ENCODE measurements around the gene D2HGDH. TPM values are rescaled to one million over a fixed set of nuclear protein-coding genes. Genes with fewer than 3 reads are reported as not detected.

Gene D2HGDH
- total and polyA plus RNA-seq, 10 of the 15 experiments (the other 5 are each of a cell fraction or from before 2014, with no cell fraction given): 0.52 to 32.1 (median 11.0) TPM

DNA sequence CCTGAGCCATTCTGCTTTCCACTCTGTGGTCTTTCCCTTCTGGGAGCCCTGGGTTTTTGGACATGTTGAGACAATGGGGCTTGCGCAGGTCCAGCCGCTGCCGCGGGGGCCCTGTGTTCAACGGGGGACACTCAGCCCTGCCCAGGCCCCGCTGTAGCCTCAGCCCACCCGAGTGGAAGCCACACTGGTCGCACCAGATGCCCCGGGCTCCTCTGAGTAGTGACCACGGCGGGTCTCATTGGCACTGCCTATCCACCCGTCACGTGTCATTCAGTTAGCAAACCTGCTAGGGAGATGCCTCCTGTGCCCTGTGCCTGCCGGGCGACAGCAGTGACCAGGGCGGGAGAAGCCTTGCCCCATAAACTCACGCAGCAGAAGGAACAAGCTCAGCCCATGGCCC is 19.1 kb downstream of the D2HGDH start (continued):
- TF ChIP-seq, protein P1, sequence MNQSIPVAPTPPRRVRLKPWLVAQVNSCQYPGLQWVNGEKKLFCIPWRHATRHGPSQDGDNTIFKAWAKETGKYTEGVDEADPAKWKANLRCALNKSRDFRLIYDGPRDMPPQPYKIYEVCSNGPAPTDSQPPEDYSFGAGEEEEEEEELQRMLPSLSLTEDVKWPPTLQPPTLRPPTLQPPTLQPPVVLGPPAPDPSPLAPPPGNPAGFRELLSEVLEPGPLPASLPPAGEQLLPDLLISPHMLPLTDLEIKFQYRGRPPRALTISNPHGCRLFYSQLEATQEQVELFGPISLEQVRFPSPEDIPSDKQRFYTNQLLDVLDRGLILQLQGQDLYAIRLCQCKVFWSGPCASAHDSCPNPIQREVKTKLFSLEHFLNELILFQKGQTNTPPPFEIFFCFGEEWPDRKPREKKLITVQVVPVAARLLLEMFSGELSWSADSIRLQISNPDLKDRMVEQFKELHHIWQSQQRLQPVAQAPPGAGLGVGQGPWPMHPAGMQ (IDR thresholded peaks at IDR 0.05; ENCODE audit: borderline replicate concordance): no peak
- TF ChIP-seq, protein P2, sequence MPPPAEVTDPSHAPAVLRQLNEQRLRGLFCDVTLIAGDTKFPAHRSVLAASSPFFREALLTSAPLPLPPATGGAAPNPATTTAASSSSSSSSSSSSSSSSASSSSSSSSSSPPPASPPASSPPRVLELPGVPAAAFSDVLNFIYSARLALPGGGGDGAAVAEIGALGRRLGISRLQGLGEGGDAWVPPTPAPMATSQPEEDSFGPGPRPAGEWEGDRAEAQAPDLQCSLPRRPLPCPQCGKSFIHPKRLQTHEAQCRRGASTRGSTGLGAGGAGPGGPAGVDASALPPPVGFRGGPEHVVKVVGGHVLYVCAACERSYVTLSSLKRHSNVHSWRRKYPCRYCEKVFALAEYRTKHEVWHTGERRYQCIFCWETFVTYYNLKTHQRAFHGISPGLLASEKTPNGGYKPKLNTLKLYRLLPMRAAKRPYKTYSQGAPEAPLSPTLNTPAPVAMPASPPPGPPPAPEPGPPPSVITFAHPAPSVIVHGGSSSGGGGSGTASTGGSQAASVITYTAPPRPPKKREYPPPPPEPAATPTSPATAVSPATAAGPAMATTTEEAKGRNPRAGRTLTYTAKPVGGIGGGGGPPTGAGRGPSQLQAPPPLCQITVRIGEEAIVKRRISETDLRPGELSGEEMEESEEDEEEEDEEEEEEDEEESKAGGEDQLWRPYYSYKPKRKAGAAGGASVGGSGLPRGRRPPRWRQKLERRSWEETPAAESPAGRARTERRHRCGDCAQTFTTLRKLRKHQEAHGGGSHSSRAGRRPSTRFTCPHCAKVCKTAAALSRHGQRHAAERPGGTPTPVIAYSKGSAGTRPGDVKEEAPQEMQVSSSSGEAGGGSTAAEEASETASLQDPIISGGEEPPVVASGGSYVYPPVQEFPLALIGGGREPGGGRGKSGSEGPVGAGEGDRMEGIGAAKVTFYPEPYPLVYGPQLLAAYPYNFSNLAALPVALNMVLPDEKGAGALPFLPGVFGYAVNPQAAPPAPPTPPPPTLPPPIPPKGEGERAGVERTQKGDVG (CRISPR knock-in tag; IDR thresholded peaks at IDR 0.05): no peak
- TF ChIP-seq POLR2A (IDR thresholded peaks at IDR 0.05; ENCODE audit: low read depth, low read length) (no peak), ZNF207 (IDR thresholded peaks at IDR 0.05; ENCODE audit: borderline replicate concordance) (no peak), JUNB (IDR thresholded peaks at IDR 0.05) (no peak), DPF2 (IDR thresholded peaks at IDR 0.05) (no peak), BRCA1 (IDR thresholded peaks at IDR 0.05; ENCODE audit: low read depth, low read length) (no peak), RAD21 (IDR thresholded peaks at IDR 0.05; ENCODE audit: insufficient read depth, low read depth, low read length) (no peak), HCFC1 (IDR thresholded peaks at IDR 0.05; ENCODE audit: low read length) (no peak)
- TF ChIP-seq, protein P3, sequence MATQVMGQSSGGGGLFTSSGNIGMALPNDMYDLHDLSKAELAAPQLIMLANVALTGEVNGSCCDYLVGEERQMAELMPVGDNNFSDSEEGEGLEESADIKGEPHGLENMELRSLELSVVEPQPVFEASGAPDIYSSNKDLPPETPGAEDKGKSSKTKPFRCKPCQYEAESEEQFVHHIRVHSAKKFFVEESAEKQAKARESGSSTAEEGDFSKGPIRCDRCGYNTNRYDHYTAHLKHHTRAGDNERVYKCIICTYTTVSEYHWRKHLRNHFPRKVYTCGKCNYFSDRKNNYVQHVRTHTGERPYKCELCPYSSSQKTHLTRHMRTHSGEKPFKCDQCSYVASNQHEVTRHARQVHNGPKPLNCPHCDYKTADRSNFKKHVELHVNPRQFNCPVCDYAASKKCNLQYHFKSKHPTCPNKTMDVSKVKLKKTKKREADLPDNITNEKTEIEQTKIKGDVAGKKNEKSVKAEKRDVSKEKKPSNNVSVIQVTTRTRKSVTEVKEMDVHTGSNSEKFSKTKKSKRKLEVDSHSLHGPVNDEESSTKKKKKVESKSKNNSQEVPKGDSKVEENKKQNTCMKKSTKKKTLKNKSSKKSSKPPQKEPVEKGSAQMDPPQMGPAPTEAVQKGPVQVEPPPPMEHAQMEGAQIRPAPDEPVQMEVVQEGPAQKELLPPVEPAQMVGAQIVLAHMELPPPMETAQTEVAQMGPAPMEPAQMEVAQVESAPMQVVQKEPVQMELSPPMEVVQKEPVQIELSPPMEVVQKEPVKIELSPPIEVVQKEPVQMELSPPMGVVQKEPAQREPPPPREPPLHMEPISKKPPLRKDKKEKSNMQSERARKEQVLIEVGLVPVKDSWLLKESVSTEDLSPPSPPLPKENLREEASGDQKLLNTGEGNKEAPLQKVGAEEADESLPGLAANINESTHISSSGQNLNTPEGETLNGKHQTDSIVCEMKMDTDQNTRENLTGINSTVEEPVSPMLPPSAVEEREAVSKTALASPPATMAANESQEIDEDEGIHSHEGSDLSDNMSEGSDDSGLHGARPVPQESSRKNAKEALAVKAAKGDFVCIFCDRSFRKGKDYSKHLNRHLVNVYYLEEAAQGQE (IDR thresholded peaks at IDR 0.05; ENCODE audit: low read depth, low read length): no peak
